GM20431 (cell line): ENCODE results near the gene IL6R.

Experiments
- in situ Hi-C: fragments of 300-500 bp; cut with MseI, MboI; formaldehyde crosslinking; loops from one replicate; pipeline ENCODE4 v1.15.0; 2020; ENCODE audit warnings: low sequenced_read_pairs; ENCODE audit not compliant: unreplicated experiment

IL6R gene

GRCh38 chr1:154443274-154444013, 38.3 kb downstream of the IL6R start:
- in situ Hi-C loops, result no loop called here

- in situ Hi-C loops, result no loop called here
Measured at GRCh38 chr1:154445040-154445472, 39.9 kb downstream of the IL6R start.

- in situ Hi-C loops, result no loop called here
Measured at GRCh38 chr1:154446292-154446691, 41.1 kb downstream of the IL6R start.

GRCh38 chr1:154446789-154447188, 41.6 kb downstream of the IL6R start:
- in situ Hi-C loops, result no loop called here

- in situ Hi-C loops, result no loop called here
Measured at GRCh38 chr1:154448331-154448811, 43.2 kb downstream of the IL6R start.

- in situ Hi-C loops, result no loop called here
Measured at GRCh38 chr1:154453161-154453560, 48.0 kb downstream of the IL6R start.

GRCh38 chr1:154453574-154454352, 48.6 kb downstream of the IL6R start:
- in situ Hi-C loops, result no loop called here

- in situ Hi-C loops, result no loop called here
Measured at GRCh38 chr1:154454386-154455120, 49.4 kb downstream of the IL6R start.

GRCh38 chr1:154456631-154457030, 51.5 kb downstream of the IL6R start:
- in situ Hi-C loops, result no loop called here

GRCh38 chr1:154459080-154459479, 53.9 kb downstream of the IL6R start:
- in situ Hi-C loops, result no loop called here

GRCh38 chr1:154460695-154461260, 55.6 kb downstream of the IL6R start:
- in situ Hi-C loops, result no loop called here

- in situ Hi-C loops, result no loop called here
Measured at GRCh38 chr1:154463512-154463990, 58.4 kb downstream of the IL6R start.

- in situ Hi-C loops, result no loop called here
Measured at GRCh38 chr1:154465621-154466195, 60.6 kb downstream of the IL6R start.

GRCh38 chr1:154466206-154466605, 61.1 kb downstream of the IL6R start:
- in situ Hi-C loops, result no loop called here

GRCh38 chr1:154466921-154467417, 61.8 kb downstream of the IL6R start:
- in situ Hi-C loops, result no loop called here

GRCh38 chr1:154467434-154468102, 62.4 kb downstream of the IL6R start:
- in situ Hi-C loops, result no loop called here

- in situ Hi-C loops, result no loop called here
Measured at GRCh38 chr1:154468535-154469250, 63.5 kb downstream of the IL6R start.

- in situ Hi-C loops, result no loop called here
Measured at GRCh38 chr1:154469844-154470560, 64.9 kb downstream of the IL6R start.
